NT2/D1 (cell line): Measurements from ENCODE around the gene KCNH5.

Experiments
- SUZ12 ChIP-seq: IDR thresholded peaks from 2 replicates; pipeline ENCODE4 v1.6.1; 2011; ENCODE audit not compliant: insufficient read length, insufficient read depth; ENCODE audit errors: extremely low read depth
- YY1 ChIP-seq: IDR thresholded peaks from 2 replicates; pipeline ENCODE4 v1.6.1; 2011; ENCODE audit not compliant: insufficient read length, insufficient read depth
- ZNF274 ChIP-seq: IDR thresholded peaks from 2 replicates; pipeline ENCODE4 v1.6.1; 2011; ENCODE audit warnings: mild to moderate bottlenecking, low read depth, low read length

GRCh38 chr14:63027719-63028118 is 17.5 kb downstream of the KCNH5 start:
- TF ChIP-seq YY1 (no peak), ZNF274 (no peak), SUZ12 (no peak)
